Measurements from ENCODE around the gene CHTOP.

The CHTOP gene

GRCh38 chr1:153613406-153613805 is 20.5 kb upstream of the CHTOP start:
- no peak for DNase-seq

DNA sequence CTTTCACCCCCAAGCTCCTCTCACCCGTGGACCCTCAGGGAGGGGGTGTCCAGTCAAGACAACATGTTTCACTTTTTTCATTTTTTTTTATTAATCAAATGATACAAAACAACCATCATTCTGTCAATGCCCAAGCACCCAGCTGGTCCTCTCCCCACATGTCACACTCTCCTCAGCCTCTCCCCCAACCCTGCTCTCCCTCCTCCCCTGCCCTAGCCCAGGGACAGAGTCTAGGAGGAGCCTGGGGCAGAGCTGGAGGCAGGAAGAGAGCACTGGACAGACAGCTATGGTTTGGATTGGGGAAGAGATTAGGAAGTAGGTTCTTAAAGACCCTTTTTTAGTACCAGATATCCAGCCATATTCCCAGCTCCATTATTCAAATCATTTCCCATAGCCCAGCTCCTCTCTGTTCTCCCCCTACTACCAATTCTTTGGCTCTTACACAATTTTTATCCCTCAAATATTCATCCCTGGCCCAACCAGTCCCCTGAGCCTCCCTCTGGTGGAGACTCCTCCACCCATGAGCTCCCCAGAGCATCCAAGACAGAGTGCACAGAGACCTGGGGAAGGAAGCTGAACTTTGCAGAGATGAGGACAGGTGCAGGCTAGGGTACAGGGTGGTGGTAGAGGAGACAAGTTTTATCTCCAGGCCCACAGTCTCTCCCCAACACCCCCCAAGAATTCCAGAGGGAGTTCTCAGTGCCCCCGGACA is 19.5 kb upstream of the CHTOP start:
- DNase-seq = no peak

DNA sequence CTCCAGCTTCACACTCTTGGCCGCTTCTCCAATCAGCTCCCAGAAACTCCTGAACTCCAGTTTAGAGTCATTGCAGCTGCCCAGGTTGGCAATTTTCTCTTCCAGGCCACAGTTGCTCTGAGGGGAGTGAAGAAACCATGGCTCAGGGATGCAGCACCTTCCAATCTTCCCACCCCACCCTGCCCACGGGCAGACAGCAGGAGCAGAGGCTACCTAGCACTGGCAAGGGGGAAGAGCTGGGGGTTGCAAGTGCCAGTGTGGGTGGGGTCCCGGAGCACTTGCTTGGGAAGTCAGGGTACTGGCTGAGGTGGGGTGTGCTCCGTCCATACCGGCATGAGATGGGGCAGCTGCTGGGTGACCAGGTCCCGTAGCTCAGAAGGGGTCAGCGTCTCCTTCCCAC is 19.0 kb upstream of the CHTOP start:
- DNase-seq = no peak

DNA sequence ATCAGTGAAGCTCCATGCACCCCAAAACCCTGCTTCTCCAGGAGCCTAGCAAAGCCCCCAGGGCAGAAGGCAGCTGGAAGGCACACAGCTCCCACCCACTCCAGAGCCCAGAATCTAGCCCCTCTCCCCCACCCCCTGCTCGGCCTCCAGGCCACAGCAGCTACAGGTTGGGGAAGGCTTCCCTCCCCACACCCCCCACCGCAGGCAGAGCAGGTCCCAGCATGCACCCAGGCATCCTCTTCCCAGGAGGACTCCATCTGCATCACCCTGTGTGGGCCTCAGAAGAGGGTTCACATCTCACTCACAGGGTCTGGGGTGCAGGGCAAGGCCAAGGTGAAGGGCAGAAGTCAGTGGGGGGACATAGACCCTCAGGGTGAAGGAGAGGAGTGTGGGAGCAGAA is 18.5 kb upstream of the CHTOP start:
- no peak for DNase-seq

DNA sequence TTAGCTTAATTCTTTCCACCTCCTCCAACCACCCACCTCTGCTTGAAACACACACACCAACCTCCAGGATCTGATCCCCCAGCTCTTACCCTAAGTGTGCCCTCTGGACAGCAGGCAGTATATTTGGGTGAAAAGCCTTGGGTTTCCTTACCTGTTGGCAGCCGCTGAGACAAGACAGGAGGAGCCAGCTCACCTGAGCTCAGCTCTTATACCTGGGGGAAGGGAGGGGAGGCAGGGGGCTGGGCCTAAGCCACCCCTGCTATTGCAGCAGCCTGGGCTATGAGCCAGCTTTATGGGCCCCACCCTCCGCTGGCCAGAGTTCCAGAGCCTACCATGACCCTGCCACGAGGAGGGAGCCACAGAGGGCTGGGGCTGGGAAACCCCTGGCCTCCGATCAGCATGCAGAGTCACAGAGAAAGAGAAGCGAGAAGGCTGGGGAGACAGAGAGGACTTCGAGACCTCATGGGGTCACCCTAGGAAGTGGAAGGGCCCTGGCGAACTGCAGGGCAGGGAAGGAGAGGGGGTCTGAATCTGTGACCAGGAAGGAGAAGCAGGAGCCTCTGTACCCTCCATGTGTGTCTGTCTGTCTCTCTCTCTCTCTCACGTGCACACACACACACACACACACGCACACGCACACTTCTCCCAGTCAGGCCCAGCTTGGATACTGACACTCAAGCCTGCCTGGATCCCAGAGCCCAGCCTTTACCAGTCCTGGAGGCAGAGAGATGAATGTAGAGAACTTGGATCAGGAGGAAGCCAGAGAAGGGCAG is 17.5 kb upstream of the CHTOP start, which contains the start of gene S100A14:
S100A14 (minus strand) TSS at position 182 of the 773 bp plus-strand sequence. CDS start 467 bp downstream, outside the sequence.
- no peak for DNase-seq

DNA sequence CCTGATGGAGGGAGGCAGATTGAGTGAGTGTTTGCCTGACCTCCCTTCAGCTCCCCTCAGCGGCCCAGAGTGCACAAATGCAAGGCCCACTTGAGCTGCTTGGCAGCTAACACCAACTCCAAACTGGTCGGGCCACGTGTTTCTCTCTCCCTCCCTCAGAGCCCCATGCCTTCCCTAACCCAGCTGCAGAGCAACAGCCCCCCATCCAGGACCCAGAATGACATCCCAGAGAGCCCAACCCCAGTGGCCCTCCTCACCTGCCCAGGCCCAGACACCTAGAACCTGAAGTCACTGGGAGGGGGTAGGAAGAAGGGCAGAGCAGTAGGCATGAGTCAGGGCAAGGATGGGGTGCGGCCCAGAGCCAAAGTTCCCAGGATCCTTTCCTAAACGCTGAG is 17.0 kb upstream of the CHTOP start:
- DNase-seq = no peak

DNA sequence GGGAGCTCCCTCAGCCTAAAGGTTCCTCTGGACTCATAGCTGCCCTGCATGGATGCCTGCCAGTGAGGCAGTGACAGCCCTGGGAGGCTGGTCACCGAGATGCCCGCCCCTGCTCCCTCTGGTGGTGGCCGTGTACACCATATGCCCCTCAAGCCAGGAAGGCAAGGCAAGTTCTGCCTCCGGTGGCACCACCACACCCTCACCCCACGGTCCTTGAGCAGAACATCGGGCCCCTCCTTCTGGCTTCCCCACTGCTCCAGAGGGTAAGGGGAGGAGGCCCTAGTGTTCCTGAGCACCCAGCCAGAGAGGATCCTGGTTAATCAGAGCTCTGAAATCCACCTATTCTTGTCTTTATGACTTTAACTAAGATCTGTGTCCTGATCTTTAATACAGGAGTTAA is 16.2 kb upstream of the CHTOP start:
- DNase-seq = no peak

GRCh38 chr1:153619171-153619570 is 14.7 kb upstream of the CHTOP start:
- no peak for DNase-seq

- no peak for DNase-seq
Observed at GRCh38 chr1:153623101-153623500, 10.8 kb upstream of the CHTOP start.

DNA sequence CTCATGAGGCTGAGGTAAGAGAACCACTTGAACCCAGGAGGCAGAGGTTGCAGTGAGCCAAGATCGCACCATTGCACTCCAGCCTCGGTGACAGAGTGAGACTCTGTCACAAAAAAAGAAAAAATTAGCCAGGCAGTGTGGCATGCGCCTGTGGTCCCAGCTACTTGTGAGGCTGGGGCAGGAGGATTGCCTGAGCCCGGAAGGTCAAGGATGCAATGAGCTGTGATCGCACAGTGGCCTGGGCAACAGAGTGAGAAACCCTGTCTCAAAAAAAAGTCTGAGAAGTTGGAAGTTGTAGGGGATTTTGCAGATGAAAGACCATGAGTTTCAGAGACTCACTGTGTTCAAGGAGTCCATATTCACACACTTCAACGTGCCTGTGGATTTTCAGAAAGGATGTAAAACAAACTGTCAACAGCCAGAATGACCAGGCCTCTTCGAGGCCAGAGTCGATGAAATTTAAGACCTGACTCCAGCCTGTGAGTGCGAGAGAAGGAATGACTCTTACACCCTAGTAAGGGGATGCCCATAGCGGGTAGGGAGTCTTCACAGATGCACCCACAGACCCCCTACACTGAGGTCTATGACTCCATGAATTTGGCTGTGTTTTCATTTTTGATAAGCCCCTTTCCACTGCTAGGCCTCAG is 8.8 kb upstream of the CHTOP start:
- no peak for DNase-seq

GRCh38 chr1:153626477-153626903 is 7.4 kb upstream of the CHTOP start:
- no peak for DNase-seq

DNA sequence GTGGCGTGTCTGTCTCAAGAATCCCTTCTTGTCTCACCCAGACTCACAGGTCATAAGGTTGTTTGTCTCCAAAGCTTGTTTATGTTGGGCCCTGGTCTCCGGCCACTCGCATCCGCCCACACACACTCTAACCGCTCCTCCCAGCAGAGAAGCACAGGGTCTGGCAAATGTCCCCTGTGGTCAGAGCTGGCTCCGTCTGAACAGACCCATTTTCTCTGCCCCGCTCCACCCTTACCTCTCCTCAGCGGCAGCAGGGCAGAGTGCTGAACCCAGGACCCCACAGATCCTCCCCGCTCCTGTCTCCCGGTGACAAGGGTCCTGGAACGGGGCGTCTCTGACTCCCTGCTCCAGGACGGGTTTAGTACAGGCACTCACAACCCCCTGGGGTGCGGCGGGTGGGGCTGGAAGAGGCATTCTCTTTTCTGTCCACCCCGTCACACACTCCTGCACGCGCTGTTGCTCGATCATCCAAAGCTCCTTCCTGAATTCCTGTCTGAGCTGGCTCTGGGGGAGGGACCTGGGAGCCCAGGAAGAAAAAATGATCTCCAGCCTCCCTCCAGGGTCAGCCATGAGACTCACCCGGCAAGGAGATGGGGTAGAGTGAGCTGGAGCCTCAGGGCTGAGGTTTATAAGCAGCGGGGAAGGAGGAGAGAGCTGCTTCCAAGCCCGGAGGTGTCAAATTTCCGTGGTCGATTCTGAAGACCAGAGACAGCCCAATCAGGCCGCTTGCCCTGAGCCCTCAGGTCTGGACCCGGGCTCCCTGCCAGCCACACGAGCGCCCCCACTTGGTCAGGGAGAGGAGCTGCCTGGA is 6.8 kb upstream of the CHTOP start, which contains the start of gene S100A13:
S100A13 (minus strand) TSS at position 602 of the 811 bp plus-strand sequence. CDS start 1,033 bp downstream, outside the sequence.
- DNase-seq = peak; percentile 79

- no peak for DNase-seq
Observed at GRCh38 chr1:153627715-153628626, 5.9 kb upstream of the CHTOP start, which contains the start of gene S100A1. S100A1 (plus strand) TSS chr1:153628434; CDS start chr1:153630522, 2,088 bp downstream.

DNA sequence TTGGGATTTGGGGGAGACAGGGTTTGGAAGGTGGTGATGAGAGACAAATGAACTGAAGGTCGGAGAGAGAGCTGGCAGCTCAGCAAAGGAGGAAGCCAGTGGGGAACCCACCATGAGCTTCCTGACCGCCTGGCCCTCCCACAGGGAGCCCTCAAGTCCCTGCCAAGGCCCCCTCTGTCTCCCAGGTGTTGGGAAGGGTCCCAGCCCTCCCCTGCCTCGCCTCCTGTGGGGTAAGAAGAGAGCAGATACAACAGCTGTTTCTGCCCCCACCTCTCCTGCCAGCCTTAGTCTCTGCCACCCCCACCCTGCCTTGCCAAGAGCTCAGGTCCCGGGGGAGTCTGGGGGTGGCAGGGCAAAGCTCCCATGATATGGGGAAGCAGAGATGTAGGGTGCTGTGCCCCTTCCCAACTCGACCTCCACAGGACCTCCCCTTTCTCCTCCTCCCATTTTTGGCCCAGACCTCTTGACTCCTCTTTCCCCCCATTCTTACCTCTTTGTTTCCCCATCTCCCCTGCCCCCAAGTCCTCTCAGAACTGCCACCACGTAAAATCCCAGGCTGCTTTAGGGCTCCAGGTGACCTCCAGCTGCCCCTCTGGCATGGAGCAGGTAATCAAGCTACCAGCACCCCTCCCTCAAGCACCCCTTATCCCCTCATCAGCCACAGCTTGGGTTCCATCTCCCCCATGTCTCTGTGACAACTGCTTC is 5.1 kb upstream of the CHTOP start:
- no peak for DNase-seq

GRCh38 chr1:153629343-153629665 is 4.6 kb upstream of the CHTOP start:
- no peak for DNase-seq

- DNase-seq = no peak
Observed at GRCh38 chr1:153629971-153630370, 3.9 kb upstream of the CHTOP start.

- DNase-seq = no peak
Observed at GRCh38 chr1:153630384-153630783, 3.5 kb upstream of the CHTOP start.

DNA sequence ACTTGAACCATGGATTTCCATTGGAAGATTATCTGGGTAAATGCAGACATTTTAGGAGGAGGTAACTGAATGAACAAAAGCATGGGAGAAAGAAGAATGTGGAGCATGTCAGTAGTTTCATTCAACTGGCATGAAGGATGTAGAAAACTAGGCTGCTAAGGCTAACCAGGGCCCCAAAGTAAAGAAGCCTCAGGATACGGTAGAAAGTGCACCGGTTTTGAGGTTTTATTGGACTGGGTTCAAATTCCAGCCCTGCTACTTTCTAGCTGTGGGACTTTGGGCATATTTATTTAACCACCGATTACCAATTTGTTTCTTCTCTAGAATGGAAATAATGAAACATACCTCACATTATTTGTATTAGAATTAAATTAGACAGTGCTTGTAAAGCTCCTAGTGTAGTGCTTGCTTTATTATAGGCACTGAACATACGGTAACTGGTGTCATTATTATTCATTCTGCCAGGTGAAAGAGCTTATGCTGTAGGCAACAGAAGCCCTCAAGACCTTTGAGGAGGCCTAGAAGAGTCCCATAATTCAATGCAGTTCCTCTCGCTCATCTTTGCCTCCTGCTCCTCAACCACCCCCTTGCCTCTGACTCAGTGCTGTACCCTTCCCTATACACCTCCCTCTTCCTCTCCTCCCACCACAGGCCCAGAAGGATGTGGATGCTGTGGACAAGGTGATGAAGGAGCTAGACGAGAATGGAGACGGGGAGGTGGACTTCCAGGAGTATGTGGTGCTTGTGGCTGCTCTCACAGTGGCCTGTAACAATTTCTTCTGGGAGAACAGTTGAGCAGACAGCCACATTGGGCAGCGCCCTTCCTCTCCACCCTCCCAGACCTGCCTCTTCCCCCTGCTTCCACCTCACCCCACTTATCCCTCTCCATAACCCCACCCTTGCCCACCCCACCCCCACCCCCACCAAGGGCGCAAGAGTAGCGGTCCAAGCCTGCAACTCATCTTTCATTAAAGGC is 2.5 kb upstream of the CHTOP start:
- no peak for DNase-seq

DNA sequence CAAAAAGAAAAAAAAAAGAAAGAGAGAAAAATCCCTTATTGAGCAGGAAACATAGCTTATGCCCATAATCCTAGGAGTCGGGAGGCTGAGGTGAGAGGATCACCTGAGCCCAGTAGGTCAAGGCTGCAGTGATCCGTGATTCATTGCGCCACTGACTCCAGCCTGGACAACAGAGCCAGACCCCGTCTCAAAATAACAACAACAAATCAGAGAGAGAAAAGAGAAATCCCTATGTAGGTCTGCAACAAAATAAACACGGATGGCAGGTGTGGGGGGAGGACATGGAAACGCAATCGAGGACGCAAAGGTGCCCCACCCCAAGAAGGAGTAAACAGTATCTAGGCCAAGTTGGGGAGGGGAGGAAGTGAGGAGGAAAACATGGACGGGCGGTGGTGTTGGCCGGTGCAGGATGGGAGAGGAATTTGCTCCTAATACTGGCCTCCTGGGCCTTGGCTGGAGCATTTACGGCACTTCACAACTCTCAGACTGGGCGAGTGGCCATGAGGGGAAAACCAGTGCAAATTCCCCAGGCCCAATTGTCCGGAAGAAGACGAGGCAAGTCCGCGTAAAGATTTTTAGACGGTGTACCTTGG is 609 bp upstream of the CHTOP start:
- peak; percentile 54 for DNase-seq
